ENCODE data around the gene ANKRD28. TPM values are rescaled to one million over a fixed set of nuclear protein-coding genes. Genes with fewer than 3 reads are reported as not detected.

ANKRD28 gene
- total and polyA plus RNA-seq, 2 of the 13 experiments (the other 11 are each of a cell fraction or from before 2014, with no cell fraction given) = 21.0 to 28.9 TPM

GRCh38 chr3:15632212-15632580 is 165.6 kb downstream of the ANKRD28 start:
- TF ChIP-seq TSC22D2 (CRISPR knock-in tag; IDR thresholded peaks at IDR 0.05; ENCODE audit: borderline replicate concordance) (no peak), HOXA3 (CRISPR knock-in tag; IDR thresholded peaks at IDR 0.05) (no peak), HNRNPL (IDR thresholded peaks at IDR 0.05; ENCODE audit: low read depth, low read length) (no peak), UBTF (CRISPR knock-in tag; IDR thresholded peaks at IDR 0.05) (no peak), FOXP1 (IDR thresholded peaks at IDR 0.05) (no peak), FOXP1 (CRISPR knock-in tag; IDR thresholded peaks at IDR 0.05) (no peak), HDAC2 (CRISPR knock-in tag; IDR thresholded peaks at IDR 0.05) (no peak), MIXL1 (CRISPR knock-in tag; IDR thresholded peaks at IDR 0.05) (no peak), MED13 (CRISPR knock-in tag; IDR thresholded peaks at IDR 0.05) (no peak), CREB3 (CRISPR knock-in tag; IDR thresholded peaks at IDR 0.05) (no peak), ZNF296 (CRISPR knock-in tag; conservative IDR thresholded peaks at IDR 0.05) (no peak), HNF1A (IDR thresholded peaks at IDR 0.05; ENCODE audit: low read depth) (no peak), HNF1A (CRISPR knock-in tag; IDR thresholded peaks at IDR 0.05; ENCODE audit: borderline replicate concordance) (no peak), HCFC1 (IDR thresholded peaks at IDR 0.05; ENCODE audit: low read depth, low read length) (no peak), PREB (CRISPR knock-in tag; IDR thresholded peaks at IDR 0.05) (no peak), SIX4 (CRISPR knock-in tag; IDR thresholded peaks at IDR 0.05) (no peak), POGZ (CRISPR knock-in tag; IDR thresholded peaks at IDR 0.05) (no peak)
- ATAC-seq (no peak), FAIRE-seq (no peak), DNase-seq (ENCODE audit: low spot score) (no peak)
- WGBS (ENCODE audit: low lambda C conversion rate) = 98% methylated on average over 4 of the region's 4 CpGs
- intact Hi-C loops (cut with micrococcal nuclease; ENCODE audit: unreplicated experiment) = loop anchor here (5.0 kb wide), 1 partner anchor 545 kb away; no protein-coding TSS in a partner anchor
- no peak overlapping the region for H3K4me2 ChIP-seq (ENCODE audit: low read depth, low read length)
- H3K9me3 ChIP-seq (ENCODE audit: low read length) = no peaks in the 10 kb centered on the region
- no peak overlapping the region for H3K4me3 ChIP-seq (replicated peaks in 1 of 3; ENCODE audit: insufficient read depth in 1 of 3, low read depth in 2 of 3, low read length in 3 of 3)
- no peaks in the 10 kb centered on the region for H3K36me3 ChIP-seq (replicated peaks in 1 of 2; ENCODE audit: control insufficient read depth in 1 of 2, insufficient read depth in 2 of 2, low read length in 2 of 2)
- ChIA-PET POLR2A (no interaction called here), CTCF (ENCODE audit: low intra/inter-chr PET ratio, low total read pairs) (no interaction called here)
- no peaks in the 10 kb centered on the region for H4K20me1 ChIP-seq (ENCODE audit: insufficient read depth, low read length)
- in situ Hi-C loops (cut with HindIII; ENCODE audit: extremely low pct_ligation_motif_present, low pct_unique_long_range_greater_than_20kb) = loop anchor here (25.0 kb wide), 1 partner anchor 605 kb away; no protein-coding TSS in a partner anchor
- H3K9ac ChIP-seq (ENCODE audit: insufficient read depth, low read depth, low read length) = no peak overlapping the region
- BruUV-seq (replicated peaks) = no TSS peak
- no peaks in the 10 kb centered on the region for H3K27me3 ChIP-seq (ENCODE audit: control insufficient read depth in 1 of 2, insufficient read depth in 2 of 2, low read length in 2 of 2)
- peaks cover 12% of the 10 kb centered on the region for H3K4me1 ChIP-seq (ENCODE audit: insufficient read depth, low read length)
- no peak overlapping the region for H2AFZ ChIP-seq (ENCODE audit: low read length)
- no peaks in the 10 kb centered on the region for H3K79me2 ChIP-seq (ENCODE audit: insufficient read depth, low read length)
- no peak overlapping the region for H3K27ac ChIP-seq (ENCODE audit: extremely low read length, insufficient read depth, low read length)

Data from HepG2 (cell line).